C4-2B (cell line): ENCODE results near the gene PHAF1.

Experiments used
- H3K27ac ChIP-seq: fragments of 450-650 bp; 2 replicates; pipeline ENCODE4 v1.5.1; 2017
- CTCF ChIP-seq: fragments of 450-650 bp; conservative IDR thresholded peaks from 2 replicates; pipeline ENCODE4 v1.5.1; 2017; ENCODE audit warnings: mild to moderate bottlenecking
- ZFX ChIP-seq: fragments of 450-650 bp; IDR thresholded peaks from 2 replicates; pipeline ENCODE4 v1.6.1; 2017

The PHAF1 gene

GRCh38 chr16:67091906-67092566 lies 17.7 kb upstream of the PHAF1 start:
- H3K27ac ChIP-seq = no peak overlapping the region
- TF ChIP-seq CTCF = no peak
- no peak for TF ChIP-seq ZFX

GRCh38 chr16:67093098-67093726 lies 16.5 kb upstream of the PHAF1 start:
- TF ChIP-seq CTCF = no peak
- no peak for TF ChIP-seq ZFX
- H3K27ac ChIP-seq = no peak overlapping the region

- no peak overlapping the region for H3K27ac ChIP-seq
- TF ChIP-seq CTCF (no peak), ZFX (no peak)
These were observed 11.1 kb upstream of the PHAF1 start for GRCh38 chr16:67098599-67098998.

- H3K27ac ChIP-seq = no peak overlapping the region
- TF ChIP-seq ZFX (no peak), CTCF (peak; percentile 51)
These were observed 9.0 kb upstream of the PHAF1 start for GRCh38 chr16:67100569-67101310.

GRCh38 chr16:67101311-67102082 lies 8.2 kb upstream of the PHAF1 start:
- TF ChIP-seq CTCF (peak; percentile 37), ZFX (no peak)
- H3K27ac ChIP-seq = no peak overlapping the region

- TF ChIP-seq CTCF (peak; percentile 58), ZFX (no peak)
- H3K27ac ChIP-seq = peak overlapping the region; percentile 55
These were observed 5.7 kb upstream of the PHAF1 start for GRCh38 chr16:67104061-67104460.
